CD14-positive monocyte (primary cell): Measurements from ENCODE around the gene TM2D1. TPM values are rescaled to one million over a fixed set of nuclear protein-coding genes. Genes with fewer than 3 reads are reported as not detected.

Experiments
- DNase-seq, 3 donors: peaks; one replicate each; pipeline ENCODE4 v3.0.0-alpha.2; 2011 to 2022
- H2AFZ ChIP-seq: 2 replicates; pipeline ENCODE4 v1.6.0; 2012; ENCODE audit warnings: mild to moderate bottlenecking, low read depth, low read length, inconsistent platforms; ENCODE audit not compliant: insufficient read depth, poor library complexity, severe bottlenecking
- H3K27ac ChIP-seq, 2 donors: 1 replicate in 1 of 2; 2 replicates in 1 of 2; pipeline ENCODE4 v1.5.1; 2012 to 2013; ENCODE audit warnings: low read length in 2 of 2, control low read depth in 1 of 2, inconsistent platforms in 1 of 2, low read depth in 1 of 2, mild to moderate bottlenecking in 1 of 2
- H3K27me3 ChIP-seq, 2 donors: one replicate each; pipeline versions ENCODE4 v1.6.0 to v1.6.1; 2011 to 2013; ENCODE audit warnings: low read length in 2 of 2; ENCODE audit not compliant: control insufficient read depth in 2 of 2, insufficient read depth in 2 of 2
- H3K36me3 ChIP-seq, 2 donors: replicated peaks in 1 of 2; 1 replicate in 1 of 2; 2 replicates in 1 of 2; pipeline versions ENCODE4 v1.5.1 to v1.6.1; 2012 to 2013; ENCODE audit warnings: low read length in 2 of 2, control low read depth in 1 of 2, inconsistent platforms in 1 of 2, mild to moderate bottlenecking in 1 of 2; ENCODE audit not compliant: insufficient read depth in 2 of 2, control insufficient read depth in 1 of 2
- H3K4me1 ChIP-seq, 2 donors: 1 replicate in 1 of 2; 2 replicates in 1 of 2; pipeline versions ENCODE4 v1.5.1 to v1.6.1; 2012 to 2013; ENCODE audit warnings: low read length in 2 of 2, control low read depth in 1 of 2, inconsistent platforms in 1 of 2, mild to moderate bottlenecking in 1 of 2, moderate library complexity in 1 of 2; ENCODE audit not compliant: insufficient read depth in 2 of 2, control insufficient read depth in 1 of 2
- H3K4me2 ChIP-seq: replicated peaks from 2 replicates; pipeline ENCODE3; 2012; ENCODE audit warnings: low read length, moderate library complexity, mild to moderate bottlenecking; ENCODE audit not compliant: poor library complexity, severe bottlenecking; ENCODE audit errors: extremely low read depth
- H3K4me3 ChIP-seq, 3 experiments: fragments of 200-600 bp in 1 of 3; sonication (generic) in 1 of 3; replicated peaks in 1 of 3; 1 replicate in 2 of 3; 2 replicates in 1 of 3; pipeline ENCODE4 v1.5.1; 2011 to 2013; ENCODE audit warnings: low read length in 3 of 3, mild to moderate bottlenecking in 3 of 3, control low read depth in 2 of 3, low read depth in 2 of 3, inconsistent platforms in 1 of 3, moderate library complexity in 1 of 3
- H3K79me2 ChIP-seq: 2 replicates; pipeline ENCODE4 v1.6.0; 2012; ENCODE audit warnings: mild to moderate bottlenecking, control low read depth, inconsistent platforms, low read length, moderate library complexity; ENCODE audit not compliant: insufficient read depth
- H3K9ac ChIP-seq: 2 replicates; pipeline ENCODE4 v1.6.0; 2017; ENCODE audit warnings: low read length, mild to moderate bottlenecking; ENCODE audit not compliant: insufficient read depth, poor library complexity, severe bottlenecking
- H3K9me3 ChIP-seq, 2 donors: replicated peaks in 1 of 2; 1 replicate in 1 of 2; 2 replicates in 1 of 2; pipeline versions ENCODE4 v1.5.1 to v1.6.1; 2012 to 2013; ENCODE audit warnings: low read length in 2 of 2, control low read depth in 1 of 2; ENCODE audit not compliant: control insufficient read depth in 1 of 2, insufficient read depth in 1 of 2
- H4K20me1 ChIP-seq: 2 replicates; pipeline ENCODE4 v1.6.0; 2012; ENCODE audit warnings: mild to moderate bottlenecking, low read length, control low read depth, moderate library complexity; ENCODE audit not compliant: insufficient read depth
- H3K27ac Mint-ChIP-seq, 7 donors: one replicate each; pipeline ENCODE4 v1.8.0; 2020; ENCODE audit warnings: mild to moderate bottlenecking in 7 of 7, mixed read lengths in 7 of 7, moderate library complexity in 6 of 7, inconsistent platforms in 2 of 7
- H3K27me3 Mint-ChIP-seq, 3 donors: one replicate each; pipeline ENCODE4 v1.8.0; 2021 to 2022; ENCODE audit warnings: low read depth in 3 of 3, mild to moderate bottlenecking in 3 of 3, mixed read lengths in 3 of 3, moderate library complexity in 3 of 3, inconsistent platforms in 1 of 3
- H3K36me3 Mint-ChIP-seq, 2 donors: one replicate each; pipeline ENCODE4 v1.8.0; 2020; ENCODE audit warnings: mixed read lengths in 2 of 2, inconsistent platforms in 1 of 2, mild to moderate bottlenecking in 1 of 2
- H3K4me1 Mint-ChIP-seq: one replicate; pipeline ENCODE4 v1.8.0; 2020; ENCODE audit warnings: mild to moderate bottlenecking, mixed read lengths
- H3K4me3 Mint-ChIP-seq, 2 donors: one replicate each; pipeline ENCODE4 v1.8.0; 2020; ENCODE audit warnings: mild to moderate bottlenecking in 2 of 2, mixed read lengths in 2 of 2, moderate library complexity in 1 of 2
- H3K9me3 Mint-ChIP-seq, 7 donors: one replicate each; pipeline ENCODE4 v1.8.0; 2020 to 2022; ENCODE audit warnings: mixed read lengths in 7 of 7, mild to moderate bottlenecking in 6 of 7, moderate library complexity in 6 of 7, inconsistent platforms in 2 of 7
- WGBS: methylation state at CpG from one replicate; pipeline ENCODE4 v1.1.5; 2013; ENCODE audit warnings: missing lambda C conversion rate; ENCODE audit not compliant: insufficient coverage; 5-methylcytosine and 5-hydroxymethylcytosine counted together
- intact Hi-C, 2 donors: fragments of 100-400 bp; cut with micrococcal nuclease; formaldehyde crosslinking; loops; one replicate each; pipeline versions ENCODE4 v1.15.0 to v1.15.1; 2023
- polyA plus RNA-seq, 3 donors: library from polyadenylated mRNA; depleted of rRNA in 1 of 3; unstranded in 2 of 3; stranded (reverse) in 1 of 3; fragments of 300-500 nt in 2 of 3; fragments of >200 nt in 1 of 3; fragmentation: Illumina TruSeq in 2 of 3; gene quantifications; 1 replicate in 2 of 3; 2 replicates in 1 of 3; pipeline ENCODE4 v1.2.3, GENCODE V29; 2012 to 2021
- TF ChIP-seq, protein P1 (sequence below): fragments of 200-600 bp; IDR thresholded peaks from one replicate; pipeline ENCODE4 v1.8.0; 2022; ENCODE audit warnings: antibody characterized with exemption, mild to moderate bottlenecking

Gene TM2D1
- polyA plus RNA-seq, 3 donors = 32.6 to 46.6 (median 41.8) TPM

DNA sequence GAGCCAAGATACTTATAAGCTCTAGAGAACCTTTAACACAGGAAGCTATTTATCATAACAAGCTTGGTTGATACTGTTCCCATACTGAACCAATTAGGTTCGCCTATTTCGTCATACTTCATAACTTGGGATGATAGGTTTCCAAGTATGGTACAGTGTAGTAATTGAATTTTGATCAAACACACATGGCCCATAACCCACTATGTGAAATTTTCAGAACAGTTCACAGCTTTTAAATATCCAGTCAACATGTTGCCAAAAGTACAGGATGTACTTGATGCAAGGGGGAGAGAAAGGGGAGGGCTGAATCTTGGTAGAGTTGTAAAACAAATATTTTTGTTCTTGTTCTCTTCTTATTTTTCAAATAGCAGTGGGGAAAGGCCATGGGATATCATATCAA lies 86.6 kb downstream of the TM2D1 start:
- Histone ChIP-seq H3K4me1 (peaks cover 9 to 41% of the 10 kb centered on the region in 2 donors), H3K79me2 (no peaks in the 10 kb centered on the region), H3K9me3 (no peaks in the 10 kb centered on the region), H2AFZ (no peak overlapping the region), H3K27me3 (no peaks in the 10 kb centered on the region), H3K27ac (no peak overlapping the region), H3K36me3 (no peaks in the 10 kb centered on the region), H3K9ac (no peak overlapping the region), H4K20me1 (no peaks in the 10 kb centered on the region), H3K4me3 (no peak overlapping the region), H3K4me2 (no peak overlapping the region)
- no peak overlapping the region for H3K4me3 Mint-ChIP-seq
- H3K9me3 Mint-ChIP-seq = no peaks in the 10 kb centered on the region
- no peak for DNase-seq
- TF ChIP-seq, protein P1, sequence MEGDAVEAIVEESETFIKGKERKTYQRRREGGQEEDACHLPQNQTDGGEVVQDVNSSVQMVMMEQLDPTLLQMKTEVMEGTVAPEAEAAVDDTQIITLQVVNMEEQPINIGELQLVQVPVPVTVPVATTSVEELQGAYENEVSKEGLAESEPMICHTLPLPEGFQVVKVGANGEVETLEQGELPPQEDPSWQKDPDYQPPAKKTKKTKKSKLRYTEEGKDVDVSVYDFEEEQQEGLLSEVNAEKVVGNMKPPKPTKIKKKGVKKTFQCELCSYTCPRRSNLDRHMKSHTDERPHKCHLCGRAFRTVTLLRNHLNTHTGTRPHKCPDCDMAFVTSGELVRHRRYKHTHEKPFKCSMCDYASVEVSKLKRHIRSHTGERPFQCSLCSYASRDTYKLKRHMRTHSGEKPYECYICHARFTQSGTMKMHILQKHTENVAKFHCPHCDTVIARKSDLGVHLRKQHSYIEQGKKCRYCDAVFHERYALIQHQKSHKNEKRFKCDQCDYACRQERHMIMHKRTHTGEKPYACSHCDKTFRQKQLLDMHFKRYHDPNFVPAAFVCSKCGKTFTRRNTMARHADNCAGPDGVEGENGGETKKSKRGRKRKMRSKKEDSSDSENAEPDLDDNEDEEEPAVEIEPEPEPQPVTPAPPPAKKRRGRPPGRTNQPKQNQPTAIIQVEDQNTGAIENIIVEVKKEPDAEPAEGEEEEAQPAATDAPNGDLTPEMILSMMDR = no peak
- no peak overlapping the region for H3K27ac Mint-ChIP-seq
- no CpG with 5 or more reads among the region's 2 CpGs for WGBS
- H3K4me1 Mint-ChIP-seq = peaks cover 42% of the 10 kb centered on the region
- H3K36me3 Mint-ChIP-seq = peaks cover 0 to 2% of the 10 kb centered on the region in 2 donors
- intact Hi-C loops = no loop called here
- peaks cover 0 to 5% (median 2%) of the 10 kb centered on the region in 3 donors for H3K27me3 Mint-ChIP-seq

DNA sequence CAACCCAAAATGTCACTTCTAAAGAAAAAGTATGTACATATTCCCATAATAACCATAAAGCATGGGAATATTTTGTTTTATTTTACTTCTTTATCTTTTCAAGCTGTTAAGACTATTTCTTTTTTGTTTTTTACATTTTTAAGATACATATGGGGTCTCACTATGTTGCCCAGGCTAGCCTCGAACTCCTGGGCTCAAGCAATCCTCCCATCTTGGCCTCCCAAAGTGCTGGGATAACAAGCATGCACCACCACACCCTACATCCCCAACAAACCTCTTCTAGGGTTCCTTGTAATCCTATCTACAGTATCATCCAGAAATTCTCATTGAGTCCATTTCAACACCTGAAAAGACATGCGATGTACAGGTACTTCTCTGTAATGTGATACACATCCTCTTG lies 87.5 kb downstream of the TM2D1 start:
- peaks cover 9 to 39% of the 10 kb centered on the region in 2 donors for H3K4me1 ChIP-seq
- no peak overlapping the region for H3K4me3 Mint-ChIP-seq
- no peaks in the 10 kb centered on the region for H3K9me3 ChIP-seq
- no peaks in the 10 kb centered on the region for H3K79me2 ChIP-seq
- no peak overlapping the region for H3K27ac Mint-ChIP-seq
- H3K9ac ChIP-seq = no peak overlapping the region
- no peak for DNase-seq
- H3K27me3 Mint-ChIP-seq = peaks cover 0 to 5% (median 2%) of the 10 kb centered on the region in 3 donors
- no peak overlapping the region for H3K4me3 ChIP-seq
- no peak overlapping the region for H3K27ac ChIP-seq
- no peak overlapping the region for H2AFZ ChIP-seq
- TF ChIP-seq, protein P1 = no peak
- no peaks in the 10 kb centered on the region for H3K9me3 Mint-ChIP-seq
- H3K27me3 ChIP-seq = no peaks in the 10 kb centered on the region
- H3K36me3 Mint-ChIP-seq = peaks cover 0 to 2% of the 10 kb centered on the region in 2 donors
- intact Hi-C loops = no loop called here
- 100% methylated on average over 1 of the region's 2 CpGs for WGBS
- H3K4me1 Mint-ChIP-seq = peaks cover 40% of the 10 kb centered on the region
- H3K4me2 ChIP-seq = no peak overlapping the region
- no peaks in the 10 kb centered on the region for H3K36me3 ChIP-seq
- no peaks in the 10 kb centered on the region for H4K20me1 ChIP-seq
